ENCODE results near the gene DMD.

GRCh38 chrX:31130457-31131220 lies 2080.7 kb downstream of the DMD start:
- TF ChIP-seq CTCF (conservative IDR thresholded peaks at IDR 0.05), result no peak
- TF ChIP-seq ZFX (IDR thresholded peaks at IDR 0.05), result no peak

All from C4-2B (cell line).